ENCODE results near the gene ZFYVE21.

DNA sequence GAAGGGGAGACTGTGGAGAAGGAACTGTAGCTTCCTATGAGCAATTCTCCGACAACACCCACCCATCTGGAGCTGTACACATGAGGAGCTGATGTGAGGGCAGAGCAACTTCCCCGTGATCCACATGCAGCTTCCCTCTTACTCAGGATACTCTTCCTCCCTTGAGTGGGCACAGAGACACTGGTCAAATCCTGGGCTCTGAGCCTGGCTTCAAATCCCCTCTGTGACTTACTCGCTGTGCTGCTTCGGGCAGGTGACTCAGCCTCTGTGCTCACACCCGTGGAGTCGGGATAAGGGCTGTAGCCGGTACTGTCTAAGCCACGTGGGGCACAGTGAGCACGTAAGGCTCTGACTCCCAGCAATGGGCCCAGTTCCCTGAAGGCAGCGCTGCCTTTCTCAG lies 31.1 kb downstream of the ZFYVE21 start:
- TF ChIP-seq, protein P1, sequence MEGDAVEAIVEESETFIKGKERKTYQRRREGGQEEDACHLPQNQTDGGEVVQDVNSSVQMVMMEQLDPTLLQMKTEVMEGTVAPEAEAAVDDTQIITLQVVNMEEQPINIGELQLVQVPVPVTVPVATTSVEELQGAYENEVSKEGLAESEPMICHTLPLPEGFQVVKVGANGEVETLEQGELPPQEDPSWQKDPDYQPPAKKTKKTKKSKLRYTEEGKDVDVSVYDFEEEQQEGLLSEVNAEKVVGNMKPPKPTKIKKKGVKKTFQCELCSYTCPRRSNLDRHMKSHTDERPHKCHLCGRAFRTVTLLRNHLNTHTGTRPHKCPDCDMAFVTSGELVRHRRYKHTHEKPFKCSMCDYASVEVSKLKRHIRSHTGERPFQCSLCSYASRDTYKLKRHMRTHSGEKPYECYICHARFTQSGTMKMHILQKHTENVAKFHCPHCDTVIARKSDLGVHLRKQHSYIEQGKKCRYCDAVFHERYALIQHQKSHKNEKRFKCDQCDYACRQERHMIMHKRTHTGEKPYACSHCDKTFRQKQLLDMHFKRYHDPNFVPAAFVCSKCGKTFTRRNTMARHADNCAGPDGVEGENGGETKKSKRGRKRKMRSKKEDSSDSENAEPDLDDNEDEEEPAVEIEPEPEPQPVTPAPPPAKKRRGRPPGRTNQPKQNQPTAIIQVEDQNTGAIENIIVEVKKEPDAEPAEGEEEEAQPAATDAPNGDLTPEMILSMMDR (IDR thresholded peaks at IDR 0.05; ENCODE audit: borderline replicate concordance, extremely low read depth, low read length, poor library complexity, severe bottlenecking), result no peak
- TF ChIP-seq EZH2 (IDR thresholded peaks at IDR 0.05; ENCODE audit: borderline replicate concordance, low read depth, low read length, severe bottlenecking), result no peak
